Stimulated activated CD8-positive, alpha-beta memory T cell treated with anti-CD3 and anti-CD28 coated beads, Interleukin-7, amount 100 ng/mL, for 1 hour (primary cell): ENCODE data around the gene CASQ2.

Experiments
- DNase-seq, 2 donors: peaks; one replicate each; pipeline ENCODE4 v3.0.0-alpha.2; 2020; ENCODE audit warnings: low read depth in 2 of 2

The CASQ2 gene

GRCh38 chr1:115697619-115698018 lies 70.9 kb downstream of the CASQ2 start:
- DNase-seq = no peak

- DNase-seq = no peak
These were observed 73.7 kb downstream of the CASQ2 start for GRCh38 chr1:115694805-115695204.

- DNase-seq = no peak
These were observed 76.3 kb downstream of the CASQ2 start for GRCh38 chr1:115692224-115692623.

- no peak for DNase-seq
These were observed 77.5 kb downstream of the CASQ2 start for GRCh38 chr1:115690972-115691371.

GRCh38 chr1:115687744-115688143 lies 80.8 kb downstream of the CASQ2 start:
- no peak for DNase-seq

- no peak for DNase-seq
These were observed 83.3 kb downstream of the CASQ2 start for GRCh38 chr1:115685029-115685705.

GRCh38 chr1:115682792-115683191 lies 85.7 kb downstream of the CASQ2 start:
- DNase-seq = no peak

GRCh38 chr1:115680730-115681111 lies 87.8 kb downstream of the CASQ2 start:
- DNase-seq = no peak

GRCh38 chr1:115679141-115679611 lies 89.3 kb downstream of the CASQ2 start:
- no peak for DNase-seq

GRCh38 chr1:115678141-115678540 lies 90.4 kb downstream of the CASQ2 start:
- no peak for DNase-seq

GRCh38 chr1:115677565-115677964 lies 90.9 kb downstream of the CASQ2 start:
- DNase-seq = no peak

- no peak for DNase-seq
These were observed 91.3 kb downstream of the CASQ2 start for GRCh38 chr1:115677182-115677555.

GRCh38 chr1:115676498-115677181 lies 91.9 kb downstream of the CASQ2 start:
- no peak for DNase-seq

GRCh38 chr1:115672224-115673009 lies 96.1 kb downstream of the CASQ2 start:
- no peak for DNase-seq

GRCh38 chr1:115671176-115671934 lies 97.2 kb downstream of the CASQ2 start:
- DNase-seq = no peak

GRCh38 chr1:115670476-115671175 lies 97.9 kb downstream of the CASQ2 start:
- no peak for DNase-seq

GRCh38 chr1:115669886-115670285 lies 98.6 kb downstream of the CASQ2 start:
- no peak for DNase-seq

- DNase-seq = no peak
These were observed 99.4 kb downstream of the CASQ2 start for GRCh38 chr1:115669002-115669673.

- no peak for DNase-seq
These were observed 99.9 kb downstream of the CASQ2 start for GRCh38 chr1:115668579-115668978.

GRCh38 chr1:115666702-115667101 lies 101.8 kb downstream of the CASQ2 start:
- DNase-seq = no peak

- DNase-seq = no peak
These were observed 102.3 kb downstream of the CASQ2 start for GRCh38 chr1:115666206-115666605.
